HG02678 (cell line): ENCODE data around the gene SPTBN4.
"Not testable (repeated sequence)": the region's sequence is repeated elsewhere in the genome, so short reads cannot be mapped to it uniquely, and the experiment has no call there.

ENCODE experiments used
- ATAC-seq: cut with Tn5 transposase; IDR thresholded peaks from one replicate; pipeline ENCODE4 v1.9.1; 2021; ENCODE audit warnings: mild to moderate bottlenecking, moderate library complexity; ENCODE audit not compliant: unreplicated experiment

Gene SPTBN4

GRCh38 chr19:40528078-40528477 lies 61.3 kb downstream of the SPTBN4 start:
- no peak for ATAC-seq

DNA sequence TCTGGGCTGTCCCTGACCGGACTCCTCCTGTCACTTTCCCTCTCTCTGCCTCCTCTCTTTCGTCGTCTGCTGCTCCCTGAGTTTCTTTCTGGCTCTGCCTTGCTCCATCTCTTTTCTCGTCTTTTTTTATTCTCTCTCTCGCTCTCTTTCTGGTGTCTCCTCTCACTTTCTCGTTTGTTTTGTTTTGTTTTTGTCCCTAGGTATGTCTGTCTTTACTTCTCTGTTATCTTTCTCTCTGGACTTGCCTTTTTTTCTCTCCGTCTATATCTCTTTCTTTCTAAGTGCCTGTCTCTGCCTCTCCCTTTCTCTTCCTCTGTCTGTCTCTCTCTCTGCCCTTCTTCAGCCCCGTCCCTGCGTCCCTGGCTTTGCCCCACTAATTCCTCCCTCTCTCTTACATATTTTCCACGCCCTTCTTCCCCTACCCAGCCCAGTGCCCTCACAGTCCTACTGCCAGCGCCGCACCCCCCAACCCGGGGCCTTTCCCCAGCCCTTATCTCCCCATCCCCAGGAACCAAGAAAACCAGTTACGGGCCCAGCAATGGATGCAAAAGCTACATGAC lies 61.8 kb downstream of the SPTBN4 start:
- no peak for ATAC-seq

GRCh38 chr19:40529093-40529954 lies 62.5 kb downstream of the SPTBN4 start:
- no peak for ATAC-seq

DNA sequence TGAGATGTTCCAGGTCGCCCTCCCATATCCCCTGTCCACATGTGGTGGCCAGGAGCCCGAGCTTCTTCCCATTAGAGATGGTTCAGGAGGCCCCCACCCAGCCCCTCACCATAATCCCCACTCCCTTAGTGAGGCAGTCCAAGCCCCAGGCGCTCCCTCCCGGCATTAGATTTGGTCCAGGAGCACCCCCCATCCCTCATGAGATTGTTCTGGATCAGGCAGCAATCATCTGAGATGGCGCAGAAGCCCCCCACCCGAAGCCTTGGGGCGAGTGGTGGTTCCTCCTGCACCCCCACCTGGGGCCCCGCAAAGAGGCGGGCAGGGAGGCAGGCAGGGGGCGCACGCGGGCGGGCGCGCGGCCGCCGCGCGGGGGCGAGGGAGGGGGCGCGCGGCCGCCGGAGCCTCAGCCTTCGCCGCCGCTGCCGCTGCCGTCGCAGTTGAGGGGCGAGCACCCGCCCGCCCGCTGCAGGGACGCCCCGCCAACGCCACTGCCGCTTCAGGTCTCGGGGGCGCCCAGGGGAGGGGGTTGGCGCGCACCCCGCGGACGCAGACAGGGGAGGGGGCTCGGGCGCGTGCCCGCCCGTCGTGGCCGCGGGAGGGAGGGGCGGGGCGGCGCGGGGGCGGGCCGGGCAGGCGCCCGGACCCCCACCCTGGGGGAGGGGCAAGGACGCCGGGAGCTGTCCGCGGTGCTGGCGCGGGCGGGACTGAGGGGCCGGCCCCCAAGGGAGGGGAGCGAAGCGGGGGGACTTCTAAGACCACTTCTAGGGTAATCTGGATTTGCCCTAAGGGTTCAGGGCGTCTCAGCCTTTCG lies 63.5 kb downstream of the SPTBN4 start:
- no peak for ATAC-seq

- no peak for ATAC-seq
Observed at GRCh38 chr19:40533508-40533907, 66.7 kb downstream of the SPTBN4 start.

GRCh38 chr19:40534148-40534547 lies 67.3 kb downstream of the SPTBN4 start:
- ATAC-seq = no peak

- ATAC-seq = no peak
Observed at GRCh38 chr19:40539070-40539469, 72.3 kb downstream of the SPTBN4 start.

GRCh38 chr19:40542202-40542859 lies 75.5 kb downstream of the SPTBN4 start:
- no peak for ATAC-seq

GRCh38 chr19:40543029-40543597 lies 76.3 kb downstream of the SPTBN4 start:
- no peak for ATAC-seq

- ATAC-seq = not testable (repeated sequence)
Observed at GRCh38 chr19:40546153-40546841, 79.5 kb downstream of the SPTBN4 start.

GRCh38 chr19:40547190-40547589 lies 80.4 kb downstream of the SPTBN4 start:
- not testable (repeated sequence) for ATAC-seq

- no peak for ATAC-seq
Observed at GRCh38 chr19:40547836-40548235, 81.0 kb downstream of the SPTBN4 start.

GRCh38 chr19:40549007-40549708 lies 82.4 kb downstream of the SPTBN4 start:
- no peak for ATAC-seq

- no peak for ATAC-seq
Observed at GRCh38 chr19:40550951-40551350, 84.2 kb downstream of the SPTBN4 start.

- ATAC-seq = no peak
Observed at GRCh38 chr19:40552848-40553247, 86.0 kb downstream of the SPTBN4 start.

DNA sequence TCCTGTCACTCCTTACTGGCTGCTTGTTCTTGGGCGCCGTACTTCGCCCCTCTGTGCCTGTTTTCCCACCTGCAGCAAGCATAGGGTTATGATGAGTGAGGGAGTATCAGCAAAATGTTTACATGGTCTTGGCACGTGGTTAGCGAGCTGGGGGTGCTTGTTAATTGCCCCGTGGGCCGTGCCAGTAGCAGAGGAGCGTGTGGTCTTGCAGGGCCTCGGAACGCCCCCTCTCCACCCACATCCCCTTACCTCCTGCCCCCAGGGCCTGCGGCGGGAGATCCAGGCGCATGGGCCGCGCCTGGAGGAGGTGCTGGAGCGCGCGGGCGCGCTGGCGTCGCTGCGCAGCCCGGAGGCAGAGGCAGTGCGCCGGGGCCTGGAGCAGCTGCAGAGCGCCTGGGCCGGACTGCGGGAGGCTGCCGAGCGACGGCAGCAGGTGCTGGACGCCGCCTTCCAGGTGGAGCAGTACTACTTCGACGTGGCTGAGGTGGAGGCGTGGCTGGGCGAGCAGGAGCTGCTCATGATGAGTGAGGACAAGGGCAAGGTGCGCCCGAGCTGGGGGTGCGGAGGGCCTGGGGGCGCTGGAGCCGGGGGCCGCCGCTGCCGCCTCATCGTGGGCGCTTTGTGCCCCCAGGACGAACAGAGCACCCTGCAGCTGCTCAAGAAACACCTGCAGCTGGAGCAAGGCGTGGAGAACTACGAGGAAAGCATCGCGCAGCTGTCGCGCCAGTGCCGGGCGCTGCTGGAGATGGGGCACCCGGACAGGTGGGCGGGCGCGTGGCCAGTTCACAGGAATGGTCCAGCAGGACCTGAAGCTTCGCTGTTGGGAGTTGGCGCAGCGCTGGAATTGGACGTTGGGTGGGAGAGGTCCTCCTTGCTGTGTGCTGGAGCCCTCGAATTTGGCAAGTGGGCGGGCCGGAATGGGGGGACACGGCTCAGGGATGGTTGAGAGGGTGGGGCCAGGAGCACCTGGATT lies 87.4 kb downstream of the SPTBN4 start:
- ATAC-seq = no peak

DNA sequence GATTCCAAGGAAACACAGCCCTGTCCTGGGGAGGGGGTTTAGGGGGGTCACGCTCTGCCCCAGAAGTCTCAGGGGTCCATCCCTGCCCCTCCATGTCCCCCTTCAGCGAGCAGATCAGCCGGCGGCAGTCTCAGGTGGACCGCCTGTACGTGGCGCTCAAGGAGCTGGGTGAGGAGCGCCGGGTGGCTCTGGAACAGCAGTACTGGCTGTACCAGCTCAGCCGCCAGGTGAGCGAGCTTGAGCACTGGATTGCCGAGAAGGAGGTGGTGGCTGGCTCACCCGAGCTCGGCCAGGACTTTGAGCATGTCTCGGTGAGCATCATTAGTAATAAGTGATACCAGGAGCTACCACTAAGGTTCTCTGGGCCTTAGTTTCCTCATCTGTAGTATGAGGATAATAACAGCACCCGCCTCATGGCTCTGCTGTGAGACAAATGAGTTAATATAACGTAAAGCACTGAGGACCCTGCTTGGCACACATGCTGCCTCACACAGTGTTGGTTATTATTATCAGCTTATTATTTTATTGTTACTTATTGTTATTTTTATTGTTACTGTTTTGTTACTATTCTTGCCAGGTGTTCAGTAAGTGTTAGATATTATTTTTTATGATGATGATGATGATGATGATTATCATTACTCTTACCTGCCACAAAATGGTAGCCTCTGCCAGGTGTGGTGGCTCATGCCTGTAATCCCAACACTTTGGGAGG lies 89.3 kb downstream of the SPTBN4 start:
- ATAC-seq = no peak
